PC-9 (cell line): ENCODE results near the gene ABLIM2. TPM values are rescaled to one million over a fixed set of nuclear protein-coding genes. Genes with fewer than 3 reads are reported as not detected.

Source experiments
- BruUV-seq: library from RNA; stranded (reverse); fragments of 400-500 nt; replicated peaks from 2 replicates; lab custom pipeline; 2021; lab: Mats Ljungman, UMichigan
- CTCF ChIA-PET: fragments of 300-600 bp; sonication (Branson Sonifier 250); formaldehyde crosslinking; loops from one replicate; lab custom pipeline; 2022; ENCODE audit warnings: antibody characterized with exemption; lab: Charles Lee
- POLR2A ChIA-PET: fragments of 300-600 bp; sonication (Branson Sonifier 250); formaldehyde crosslinking; loops from one replicate; lab custom pipeline; 2022; ENCODE audit warnings: antibody characterized with exemption; ENCODE audit not compliant: unreplicated experiment; lab: Charles Lee
- DNase-seq, 2 experiments: peaks; one replicate each; pipeline versions ENCODE4 v3.0.0 to v3.0.0-alpha.2; 2015 to 2022; ENCODE audit warnings: mixed read lengths in 1 of 2
- H2AFZ ChIP-seq: fragments of 200-600 bp; sonication (generic); 2 replicates; pipeline ENCODE4 v1.8.1; 2017; ENCODE audit warnings: antibody characterized with exemption
- H3F3A ChIP-seq: fragments of 200-600 bp; sonication (generic); 2 replicates; pipeline ENCODE4 v1.8.1; 2017; ENCODE audit warnings: antibody characterized with exemption, mild to moderate bottlenecking, low read depth; ENCODE audit not compliant: insufficient read depth
- H3K27ac ChIP-seq: fragments of 200-600 bp; sonication (generic); 2 replicates; pipeline ENCODE4 v1.6.1; 2016; ENCODE audit warnings: mixed run types
- H3K27me3 ChIP-seq: fragments of 200-600 bp; sonication (generic); 2 replicates; pipeline ENCODE4 v1.6.1; 2016; ENCODE audit warnings: low read depth, mixed run types; ENCODE audit not compliant: insufficient read depth
- H3K36me3 ChIP-seq: fragments of 200-600 bp; sonication (generic); 2 replicates; pipeline ENCODE4 v1.6.1; 2016; ENCODE audit warnings: low read depth, mixed run types
- H3K4me1 ChIP-seq: fragments of 200-600 bp; sonication (generic); replicated peaks from 2 replicates; pipeline ENCODE4 v1.6.1; 2016; ENCODE audit warnings: mixed run types; ENCODE audit not compliant: insufficient read depth
- H3K4me2 ChIP-seq: fragments of 200-600 bp; sonication (generic); 2 replicates; pipeline ENCODE4 v1.6.1; 2017; ENCODE audit warnings: mixed run types
- H3K4me3 ChIP-seq: fragments of 200-600 bp; sonication (generic); 2 replicates; pipeline ENCODE4 v1.6.1; 2016; ENCODE audit warnings: mixed run types
- H3K79me2 ChIP-seq: fragments of 200-600 bp; sonication (generic); 2 replicates; pipeline ENCODE4 v1.6.1; 2017; ENCODE audit warnings: low read depth, mixed run types
- H3K9me2 ChIP-seq: fragments of 200-600 bp; sonication (generic); 2 replicates; pipeline ENCODE4 v1.8.1; 2017; ENCODE audit warnings: mild to moderate bottlenecking; ENCODE audit not compliant: insufficient read depth
- H3K9me3 ChIP-seq: fragments of 200-600 bp; sonication (generic); 2 replicates; pipeline ENCODE4 v1.8.1; 2016; ENCODE audit warnings: low read depth; ENCODE audit not compliant: insufficient read depth
- H4K20me1 ChIP-seq: fragments of 200-600 bp; sonication (generic); 2 replicates; pipeline ENCODE4 v1.8.1; 2017; ENCODE audit not compliant: insufficient read depth
- EZH2 ChIP-seq: fragments of 200-600 bp; sonication (generic); IDR thresholded peaks from 2 replicates; pipeline ENCODE4 v1.8.0; 2017; ENCODE audit warnings: antibody characterized with exemption, low read depth
- intact Hi-C: fragments of 100-400 bp; cut with micrococcal nuclease; formaldehyde crosslinking; loops from one replicate; pipeline ENCODE4 v1.10.0; 2022; ENCODE audit not compliant: unreplicated experiment
- total RNA-seq: library from RNA; stranded (reverse); gene quantifications from 2 replicates; pipeline ENCODE4 v1.2.3, GENCODE V29; 2021
- TF ChIP-seq, protein P1 (sequence below): fragments of 200-600 bp; sonication (generic); conservative IDR thresholded peaks from 2 replicates; pipeline ENCODE4 v1.6.1; 2017; ENCODE audit warnings: mixed run types, antibody characterized with exemption, mild to moderate bottlenecking, moderate library complexity

The ABLIM2 gene
- total RNA-seq, 1 experiment from 2014 or later, result 1.6 TPM

GRCh38 chr4:7924570-7924969 is 234.0 kb downstream of the ABLIM2 start:
- CTCF ChIA-PET, result no interaction called here
- H4K20me1 ChIP-seq, result peaks cover 86% of the 10 kb centered on the region

DNA sequence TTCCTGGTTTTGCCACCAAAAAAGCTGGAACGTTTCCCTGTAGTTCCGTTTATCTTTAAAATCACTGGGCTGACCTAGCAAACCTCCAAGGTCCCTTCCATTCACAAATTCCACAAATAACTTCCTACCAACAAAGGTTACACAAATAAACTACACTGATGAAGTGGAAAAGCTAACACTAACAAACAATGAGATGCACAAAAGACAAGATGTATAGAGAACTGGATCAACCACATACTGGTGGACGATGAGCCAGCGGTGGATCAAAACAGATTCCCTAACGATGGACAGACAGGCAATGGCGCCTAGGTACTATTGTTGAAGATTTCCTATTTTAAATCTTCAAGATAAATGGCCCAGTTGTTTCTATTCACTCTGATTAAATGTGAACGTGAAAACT is 234.4 kb downstream of the ABLIM2 start:
- intact Hi-C loops, result loop anchor here (1.0 to 2.0 kb wide), 2 partner anchors 41 to 48 kb away; no protein-coding TSS in a partner anchor
- H3K4me1 ChIP-seq, result peaks cover 30% of the 10 kb centered on the region
- POLR2A ChIA-PET, result interaction anchor here (0.5 kb wide), 1 partner anchor 14 kb away, joined by 3 read pairs; no protein-coding TSS in a partner anchor
- H3K36me3 ChIP-seq, result no peaks in the 10 kb centered on the region; the same call in 1 of the 2 replicates
- peaks cover 20% of the 10 kb centered on the region for H3F3A ChIP-seq
- H3K79me2 ChIP-seq, result peaks cover 98% of the 10 kb centered on the region
- no peaks in the 10 kb centered on the region for H3K9me2 ChIP-seq
- DNase-seq, result peak; percentile 47 to 79
- H3K4me3 ChIP-seq, result no peak overlapping the region
- BruUV-seq, result no TSS peak
- CTCF ChIA-PET, result interaction anchor here (0.6 kb wide), 1 partner anchor 160 kb away, joined by 3 read pairs; no protein-coding TSS in a partner anchor
- H4K20me1 ChIP-seq, result peaks cover 82% of the 10 kb centered on the region
- peak overlapping the region; percentile 34 for H3K4me2 ChIP-seq
- TF ChIP-seq, protein P1, sequence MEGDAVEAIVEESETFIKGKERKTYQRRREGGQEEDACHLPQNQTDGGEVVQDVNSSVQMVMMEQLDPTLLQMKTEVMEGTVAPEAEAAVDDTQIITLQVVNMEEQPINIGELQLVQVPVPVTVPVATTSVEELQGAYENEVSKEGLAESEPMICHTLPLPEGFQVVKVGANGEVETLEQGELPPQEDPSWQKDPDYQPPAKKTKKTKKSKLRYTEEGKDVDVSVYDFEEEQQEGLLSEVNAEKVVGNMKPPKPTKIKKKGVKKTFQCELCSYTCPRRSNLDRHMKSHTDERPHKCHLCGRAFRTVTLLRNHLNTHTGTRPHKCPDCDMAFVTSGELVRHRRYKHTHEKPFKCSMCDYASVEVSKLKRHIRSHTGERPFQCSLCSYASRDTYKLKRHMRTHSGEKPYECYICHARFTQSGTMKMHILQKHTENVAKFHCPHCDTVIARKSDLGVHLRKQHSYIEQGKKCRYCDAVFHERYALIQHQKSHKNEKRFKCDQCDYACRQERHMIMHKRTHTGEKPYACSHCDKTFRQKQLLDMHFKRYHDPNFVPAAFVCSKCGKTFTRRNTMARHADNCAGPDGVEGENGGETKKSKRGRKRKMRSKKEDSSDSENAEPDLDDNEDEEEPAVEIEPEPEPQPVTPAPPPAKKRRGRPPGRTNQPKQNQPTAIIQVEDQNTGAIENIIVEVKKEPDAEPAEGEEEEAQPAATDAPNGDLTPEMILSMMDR, result no peak
- no peak for TF ChIP-seq EZH2
- no peaks in the 10 kb centered on the region for H3K9me3 ChIP-seq
- peak overlapping the region; percentile 43 for H3K27ac ChIP-seq
- no peaks in the 10 kb centered on the region for H3K27me3 ChIP-seq
- H2AFZ ChIP-seq, result no peak overlapping the region

More at GRCh38 chr4:7924570-7924969, 234.0 kb downstream of the ABLIM2 start:
- TF ChIP-seq, protein P1, result no peak
- TF ChIP-seq EZH2, result no peak
- Histone ChIP-seq H3K9me2 (no peaks in the 10 kb centered on the region), H3K4me2 (peak overlapping the region; percentile 34), H3K4me1 (peaks cover 34% of the 10 kb centered on the region), H2AFZ (no peak overlapping the region), H3K27ac (peak overlapping the region; percentile 43), H3K36me3 (no peaks in the 10 kb centered on the region; the same call in 1 of the 2 replicates), H3K9me3 (no peaks in the 10 kb centered on the region), H3K79me2 (peaks cover 98% of the 10 kb centered on the region), H3F3A (peaks cover 20% of the 10 kb centered on the region), H3K4me3 (no peak overlapping the region), H3K27me3 (no peaks in the 10 kb centered on the region)
- no peak for DNase-seq
- POLR2A ChIA-PET, result no interaction called here
- intact Hi-C loops, result loop anchor here (1.0 to 2.0 kb wide), 2 partner anchors 40 to 48 kb away; no protein-coding TSS in a partner anchor
- no TSS peak for BruUV-seq

DNA sequence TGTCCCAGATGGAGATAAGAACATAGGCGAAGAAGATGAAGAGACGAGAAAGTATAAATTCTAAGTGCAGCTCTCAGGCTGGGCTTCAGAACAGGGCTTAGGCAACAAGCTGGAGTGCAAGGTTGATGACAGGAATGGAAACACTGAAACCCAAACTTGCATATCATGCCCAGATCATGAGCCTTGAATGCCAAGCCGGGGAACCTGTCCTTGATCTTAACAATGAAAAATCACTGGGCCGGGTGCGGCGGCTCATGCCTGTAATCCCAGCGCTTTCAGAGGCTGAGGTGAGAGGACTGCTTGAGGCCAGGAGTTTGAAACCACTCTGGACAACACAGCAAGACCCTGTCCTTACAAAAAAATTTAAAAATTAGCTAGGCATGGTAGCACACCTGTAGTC is 236.1 kb downstream of the ABLIM2 start:
- Histone ChIP-seq H3K79me2 (peaks cover 93% of the 10 kb centered on the region), H3K9me3 (no peaks in the 10 kb centered on the region), H3K36me3 (no peaks in the 10 kb centered on the region; the same call in 1 of the 2 replicates), H3K4me3 (no peak overlapping the region), H3K27me3 (no peaks in the 10 kb centered on the region), H3K4me1 (peaks cover 27% of the 10 kb centered on the region), H4K20me1 (peaks cover 71% of the 10 kb centered on the region), H2AFZ (no peak overlapping the region), H3K4me2 (no peak overlapping the region), H3K9me2 (no peaks in the 10 kb centered on the region), H3K27ac (no peak overlapping the region), H3F3A (peaks cover 20% of the 10 kb centered on the region)
- TF ChIP-seq, protein P1, result no peak
- no peak for TF ChIP-seq EZH2
- no TSS peak for BruUV-seq
- ChIA-PET CTCF (no interaction called here), POLR2A (no interaction called here)
- intact Hi-C loops, result no loop called here
- DNase-seq, result no peak
